ENCODE data around the gene RSPH6A.

Gene RSPH6A

DNA sequence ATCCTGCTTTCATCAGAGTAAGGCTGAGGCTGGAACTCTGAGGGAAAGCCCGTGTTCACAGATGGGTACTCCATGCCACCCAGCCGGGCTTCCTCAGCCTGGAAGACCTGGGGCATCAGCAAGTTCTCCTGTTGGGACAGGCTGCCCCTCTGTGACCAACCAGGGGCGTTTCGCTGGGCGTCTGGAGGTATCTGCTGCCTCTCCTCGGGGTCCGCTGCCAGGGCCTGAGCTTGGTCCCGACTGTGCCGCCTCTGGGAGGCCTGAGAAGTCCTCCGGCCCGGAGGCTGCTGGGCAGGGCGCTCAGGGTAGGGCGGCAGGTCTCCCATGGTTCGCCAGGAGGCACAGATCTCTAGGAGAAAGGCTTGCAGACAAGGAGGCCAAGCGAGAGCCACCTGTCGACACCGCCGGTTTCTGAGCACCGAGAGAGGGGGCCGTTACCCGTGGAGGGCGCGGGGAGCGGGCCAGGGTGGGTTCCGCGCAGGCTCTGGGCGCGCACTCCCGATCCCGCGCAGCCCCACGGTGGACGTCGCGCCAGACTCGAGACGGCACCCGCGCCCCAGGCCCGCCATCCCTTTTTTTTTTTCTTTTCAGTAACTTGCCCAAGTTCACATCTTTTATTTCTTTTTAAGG is at the start of gene RSPH6A:
TSS of gene RSPH6A (minus strand) at position 458 of the 630 bp plus-strand sequence. CDS start at position 326, 132 bp downstream.
- DNase-seq, result no peak

DNA sequence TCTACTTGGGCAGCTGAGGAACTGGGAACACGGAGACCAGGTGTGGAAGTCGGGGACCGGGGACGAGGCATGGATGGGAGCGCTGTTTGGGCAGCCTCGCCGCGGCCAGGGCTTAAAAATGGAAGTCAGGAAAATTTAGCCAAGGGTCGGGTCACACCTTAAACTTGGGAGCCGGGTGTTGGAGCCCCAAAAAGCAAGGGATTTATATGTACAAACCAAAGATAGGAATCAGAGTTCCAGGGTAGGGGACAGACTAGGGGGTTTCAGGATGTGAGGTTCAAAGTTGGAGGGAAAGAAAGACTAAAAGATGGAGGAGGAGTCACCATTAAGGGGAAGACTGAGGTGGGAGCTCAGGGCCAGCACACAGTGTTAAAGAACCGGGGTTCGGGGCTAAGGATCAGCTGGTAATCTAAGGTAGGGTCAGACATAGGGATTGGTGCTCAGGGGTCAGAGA is 49.5 kb upstream of the RSPH6A start:
- DNase-seq, result no peak

DNA sequence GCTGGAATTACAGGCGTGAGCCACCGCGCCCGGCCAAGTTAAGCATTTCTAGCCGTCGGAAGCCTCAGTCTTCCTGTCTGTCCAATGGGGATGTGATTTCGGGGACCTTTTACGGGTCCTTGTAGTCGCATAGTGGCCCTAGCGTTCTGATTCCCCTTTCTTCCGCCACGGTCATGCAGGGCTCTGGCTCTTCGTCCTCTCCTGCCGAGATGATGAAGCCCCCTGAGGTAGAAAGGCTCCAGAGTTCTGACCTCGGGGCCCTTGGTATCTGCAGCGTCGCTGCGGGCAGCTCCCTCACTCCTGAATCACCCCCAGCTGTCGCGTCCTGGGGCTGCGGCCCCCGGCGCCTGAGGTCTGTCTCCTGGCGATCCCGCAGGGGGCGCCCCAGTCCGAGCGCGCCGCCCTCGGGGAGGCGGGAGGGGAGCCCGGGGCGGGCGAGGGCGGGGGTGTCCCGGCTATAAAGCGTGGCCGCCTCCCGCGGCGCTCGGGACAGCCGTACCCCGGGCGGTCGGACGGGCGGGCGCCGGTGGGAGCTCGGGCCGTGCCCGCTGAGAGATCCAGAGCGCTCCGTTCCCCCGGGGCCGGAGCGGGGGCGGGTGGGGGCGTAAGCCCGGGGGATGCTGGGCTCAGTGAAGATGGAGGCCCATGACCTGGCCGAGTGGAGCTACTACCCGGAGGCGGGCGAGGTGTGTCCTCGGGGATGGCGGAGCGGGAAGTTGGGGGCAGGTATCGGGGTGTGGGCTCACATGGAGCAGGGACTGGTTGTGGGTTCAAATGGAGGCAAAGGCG is 48.9 kb upstream of the RSPH6A start, which contains the start of gene FOXA3:
TSS of gene FOXA3 (plus strand) at position 487 of the 789 bp plus-strand sequence. CDS start at position 618, 131 bp downstream.
- DNase-seq, result peak; percentile 41 to 53

DNA sequence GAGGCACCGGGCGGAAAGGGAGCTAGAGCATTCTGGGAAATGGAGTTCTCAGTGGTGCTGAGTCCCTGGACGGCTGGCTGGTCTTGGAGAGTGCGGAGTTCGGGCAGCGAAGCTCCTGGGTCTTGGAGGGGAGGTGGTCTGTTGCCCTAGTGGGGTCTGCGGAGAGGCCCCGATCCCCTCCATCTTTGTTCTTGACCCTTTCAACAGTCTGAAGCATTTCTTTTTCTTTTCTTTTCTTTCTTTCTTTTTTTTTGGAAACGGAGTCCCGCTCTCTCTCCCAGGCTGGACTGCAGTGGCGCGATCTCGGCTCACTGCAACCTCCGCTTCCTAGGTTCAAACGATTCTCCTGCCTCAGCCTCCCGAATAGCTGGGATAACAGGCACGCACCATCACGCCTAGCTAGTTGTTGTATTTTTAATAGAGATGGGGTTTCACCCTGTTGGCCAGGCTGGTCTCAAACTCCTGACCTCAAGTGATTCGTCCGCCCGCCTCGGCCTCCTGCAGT is 48.3 kb upstream of the RSPH6A start:
- DNase-seq, result no peak

DNA sequence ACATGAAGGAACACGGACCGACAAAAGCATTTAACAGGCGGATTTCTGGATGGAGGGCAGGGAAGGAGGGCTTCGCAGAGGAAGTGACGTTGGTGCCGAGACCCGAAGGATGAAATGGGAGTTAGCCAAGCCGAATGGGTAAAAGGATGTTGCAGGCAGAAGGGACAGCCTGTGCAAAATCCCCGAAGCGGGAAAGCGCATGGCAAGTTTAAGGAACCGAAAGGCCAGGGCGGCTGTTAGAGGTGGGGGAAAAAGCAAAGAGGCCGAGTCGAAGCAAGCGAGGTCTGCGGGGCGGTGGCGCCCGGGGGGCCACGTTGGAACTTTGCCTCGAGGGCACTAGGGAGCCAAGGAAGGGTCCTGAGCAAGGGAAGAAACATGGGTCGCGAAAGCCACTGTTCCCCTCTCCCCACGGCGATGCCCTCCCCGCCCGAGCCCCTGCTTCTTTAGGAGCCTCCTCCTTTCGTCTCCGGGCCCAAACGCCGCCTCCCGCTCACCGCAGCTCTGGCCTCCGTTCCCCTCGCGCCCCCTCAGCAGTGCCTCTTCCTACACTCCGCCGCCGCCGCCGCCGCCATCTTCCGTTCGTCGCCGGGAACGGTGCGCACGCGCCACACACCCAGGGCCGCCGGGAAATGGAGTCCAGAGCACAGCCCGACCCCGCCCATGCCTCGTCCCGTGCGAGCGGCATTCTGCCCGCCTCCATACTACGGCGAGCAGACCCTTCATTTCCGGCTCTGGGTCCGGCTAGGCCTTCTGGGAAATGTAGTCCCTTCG is 47.6 kb upstream of the RSPH6A start, which contains the start of gene SYMPK:
TSS of gene SYMPK (minus strand) at position 584 of the 771 bp plus-strand sequence. CDS start 8,652 bp downstream, outside the sequence.
- DNase-seq, result peak; percentile 98 to 99

DNA sequence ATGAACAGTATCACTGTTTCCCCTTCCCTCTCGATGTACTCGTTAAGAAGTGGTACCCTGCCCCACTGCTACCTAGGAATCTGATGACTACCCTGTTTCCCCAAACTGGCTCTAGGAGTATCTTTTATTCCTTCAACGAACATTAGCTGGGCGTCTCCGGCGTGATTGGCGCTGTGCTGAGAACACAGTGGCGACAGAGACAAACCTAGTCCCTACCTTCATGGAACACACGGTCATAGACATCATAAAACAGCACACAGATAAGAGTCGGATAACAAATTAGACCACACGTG is 47.1 kb upstream of the RSPH6A start:
- no peak for DNase-seq

DNA sequence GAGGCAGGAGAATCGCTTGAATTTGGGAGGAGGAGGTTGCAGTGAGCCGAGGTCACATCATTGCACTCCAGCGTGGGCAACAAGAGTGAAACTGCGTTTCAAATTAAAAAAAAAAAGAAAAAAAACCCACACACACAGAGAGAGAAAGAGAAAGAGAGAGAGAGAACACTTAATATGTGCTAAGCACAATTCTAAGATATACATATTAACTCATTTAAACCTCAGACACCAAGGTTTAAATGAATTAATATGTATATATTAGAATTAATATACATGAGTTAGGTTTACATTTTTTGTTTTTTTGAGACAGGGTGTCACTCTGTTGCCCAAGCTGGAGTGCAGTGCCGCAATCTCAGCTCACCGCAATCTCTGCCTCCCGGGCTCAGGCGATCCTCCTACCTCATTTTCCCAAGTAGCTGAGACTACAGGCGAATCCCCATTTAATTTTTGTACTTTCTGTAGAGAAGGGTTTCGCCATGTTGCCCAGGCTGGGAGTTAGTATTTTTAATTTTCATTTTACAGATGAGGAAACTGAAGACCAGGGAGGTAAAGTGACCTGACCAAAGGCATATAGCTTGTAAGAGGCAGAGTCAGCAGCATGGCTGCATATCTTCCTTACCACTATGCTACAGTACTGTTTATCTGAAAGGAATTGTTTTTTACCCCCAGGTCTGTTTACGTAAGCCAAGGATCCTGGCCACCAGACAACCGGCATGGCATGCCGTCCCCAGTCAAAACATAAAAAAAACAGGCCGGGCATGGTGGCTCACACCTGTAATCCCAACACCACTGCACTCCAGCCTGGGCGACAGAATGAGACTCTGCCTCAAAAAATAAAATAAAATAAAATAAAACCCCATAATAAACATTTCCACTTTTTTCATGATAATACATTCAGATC is 45.5 kb upstream of the RSPH6A start:
- no peak for DNase-seq

DNA sequence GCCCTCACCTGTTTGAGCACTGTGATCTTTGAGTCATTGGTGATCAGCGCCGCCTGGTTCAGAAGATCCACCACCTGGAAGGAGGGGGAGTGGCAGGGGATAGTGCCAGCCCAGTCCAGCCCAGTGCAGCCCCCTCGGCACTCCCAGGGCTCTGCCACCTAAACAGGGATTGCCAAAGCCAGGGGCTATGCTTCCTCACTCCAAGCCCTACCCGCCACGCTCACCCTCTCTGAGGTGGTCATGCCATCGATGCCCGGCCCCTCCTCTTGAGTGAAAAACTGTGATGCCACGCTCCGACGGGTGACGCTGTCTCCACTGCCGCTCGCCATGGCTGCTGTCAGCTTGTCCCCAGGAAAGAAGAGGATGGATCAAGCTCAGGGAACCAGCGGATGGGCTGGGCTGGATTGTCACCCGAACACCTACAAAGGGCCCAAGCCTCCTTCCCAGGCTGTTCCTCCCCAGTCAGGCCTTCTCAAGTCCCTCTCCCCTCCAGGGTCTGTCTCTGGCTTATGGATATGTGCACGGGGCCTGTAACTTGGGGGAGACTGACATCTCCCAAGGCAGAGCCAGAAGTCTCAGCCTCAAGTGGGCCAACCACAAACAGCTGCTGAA is 39.2 kb upstream of the RSPH6A start:
- DNase-seq, result no peak

DNA sequence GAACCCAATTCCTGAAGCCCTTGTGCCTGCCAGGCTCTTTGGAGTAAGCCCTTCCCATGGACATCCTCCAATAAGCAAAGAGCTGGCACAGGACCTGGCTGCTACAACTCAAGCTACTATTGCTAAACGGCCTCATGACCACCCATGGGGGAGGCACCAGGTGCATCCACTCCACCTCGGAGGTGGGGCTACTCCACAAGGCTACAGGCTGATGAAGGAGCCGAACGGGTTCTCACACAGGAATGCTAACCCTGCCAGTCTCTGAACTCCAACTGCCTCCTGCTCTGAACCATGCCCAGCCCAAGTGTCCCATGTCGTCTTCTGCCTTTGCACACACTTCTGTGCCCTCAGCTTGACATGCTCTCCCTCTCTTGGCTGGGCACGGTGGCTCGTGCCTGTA is 37.9 kb upstream of the RSPH6A start:
- DNase-seq, result no peak

DNA sequence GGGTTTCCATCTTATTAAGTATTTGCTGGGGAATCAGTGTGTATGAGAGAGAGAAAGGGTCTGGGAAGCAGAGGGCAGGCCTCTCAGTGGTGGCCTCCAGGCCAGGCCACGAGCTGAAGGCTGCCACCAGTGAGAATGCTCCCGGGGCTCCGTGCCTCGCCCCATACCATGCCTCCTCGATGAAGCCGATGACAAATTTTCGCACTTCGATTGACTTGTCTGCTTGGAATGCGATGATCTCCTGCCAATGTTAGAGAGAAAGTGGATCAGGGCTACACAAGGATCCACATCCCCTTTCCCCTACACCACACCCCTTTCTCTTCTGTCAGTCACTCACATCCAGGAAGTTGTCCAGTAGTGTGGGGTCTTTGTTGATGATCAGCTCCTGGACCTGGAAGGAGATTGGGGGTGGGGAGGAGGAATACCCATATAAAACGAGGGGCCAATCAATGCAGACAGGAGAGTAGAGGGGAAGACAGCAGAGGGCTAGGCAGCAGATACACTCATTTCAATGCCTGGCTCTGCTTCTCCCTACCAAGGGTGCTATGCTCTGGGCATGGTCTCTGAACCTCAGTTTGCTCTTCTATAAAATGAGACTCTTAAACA is 37.1 kb upstream of the RSPH6A start:
- DNase-seq, result no peak

DNA sequence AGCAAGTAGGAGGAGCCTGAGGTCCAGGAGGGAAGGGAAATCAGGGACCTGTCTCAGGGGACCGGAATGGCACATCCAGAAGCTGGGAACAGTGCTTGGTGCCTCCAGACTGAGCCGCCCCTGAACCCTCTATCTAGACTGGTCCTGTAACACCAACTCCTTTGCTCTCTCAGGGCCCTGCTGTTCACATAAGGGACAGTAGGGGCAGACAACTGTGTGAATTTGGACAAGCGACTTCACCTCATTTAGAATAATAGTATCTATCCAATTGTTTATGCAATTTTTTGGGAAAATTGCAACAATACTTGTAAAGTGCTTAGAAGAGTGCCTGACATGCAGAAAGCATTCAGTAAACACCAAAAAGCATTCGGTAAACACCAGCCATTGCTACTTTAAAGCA is 33.8 kb upstream of the RSPH6A start:
- no peak for DNase-seq

DNA sequence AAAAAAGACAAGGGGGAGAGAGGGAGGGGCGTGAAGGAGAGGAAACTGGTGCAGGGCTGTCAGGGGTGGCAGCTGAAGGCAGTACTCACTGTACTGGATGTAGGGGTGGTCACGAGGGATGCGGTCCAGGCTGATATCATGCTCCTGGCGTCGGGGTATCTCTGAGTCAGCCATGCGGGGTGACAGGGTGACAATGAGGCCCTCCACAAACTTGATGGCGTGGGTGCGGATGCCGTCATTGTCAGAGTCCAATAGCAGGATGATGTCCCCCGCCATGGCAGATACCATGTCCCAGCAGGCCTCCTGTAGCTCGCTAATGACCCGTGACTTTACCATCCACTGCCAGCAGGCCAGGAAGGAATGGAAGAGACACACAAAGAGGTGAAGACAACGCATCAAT is 32.6 kb upstream of the RSPH6A start:
- DNase-seq, result no peak

DNA sequence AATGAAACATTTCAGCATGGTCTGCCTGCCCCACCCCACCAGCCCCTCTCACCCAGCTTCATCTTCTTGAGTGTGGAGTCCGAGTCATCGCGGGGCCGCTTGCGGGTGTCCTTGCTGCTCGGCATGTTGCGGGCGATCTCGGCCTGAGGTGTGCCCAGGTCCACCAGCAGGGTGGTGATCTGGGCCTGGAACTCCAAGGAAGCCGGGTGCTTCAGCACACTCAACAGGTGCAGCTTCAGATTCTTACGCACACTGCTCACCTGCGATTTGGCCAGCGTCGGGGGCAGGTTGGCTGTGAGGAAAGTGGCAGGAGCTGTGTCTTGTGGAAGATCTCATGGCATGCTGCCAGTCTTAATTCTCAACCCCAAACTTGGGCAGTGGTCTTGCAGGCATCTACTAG is 27.1 kb upstream of the RSPH6A start:
- DNase-seq, result no peak

DNA sequence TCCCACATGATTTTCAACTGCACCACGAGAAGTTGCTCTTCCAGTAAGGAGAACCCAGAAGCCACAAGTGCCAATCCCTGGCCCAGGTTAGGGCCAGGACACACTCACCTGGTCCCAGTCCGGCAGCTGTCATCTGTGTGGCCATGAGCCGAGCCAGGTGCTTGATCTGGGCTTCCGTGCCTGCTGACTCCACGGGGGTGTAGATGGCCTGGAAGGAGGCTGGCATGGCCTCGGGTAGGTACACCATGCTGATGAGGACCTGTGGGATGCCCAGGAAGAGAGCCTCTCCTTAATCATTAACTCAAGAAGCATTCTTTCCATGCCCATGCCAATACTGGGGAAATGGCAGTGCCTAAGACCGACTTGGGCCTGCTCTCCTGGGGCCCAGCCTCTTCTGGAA is 19.9 kb upstream of the RSPH6A start:
- no peak for DNase-seq

DNA sequence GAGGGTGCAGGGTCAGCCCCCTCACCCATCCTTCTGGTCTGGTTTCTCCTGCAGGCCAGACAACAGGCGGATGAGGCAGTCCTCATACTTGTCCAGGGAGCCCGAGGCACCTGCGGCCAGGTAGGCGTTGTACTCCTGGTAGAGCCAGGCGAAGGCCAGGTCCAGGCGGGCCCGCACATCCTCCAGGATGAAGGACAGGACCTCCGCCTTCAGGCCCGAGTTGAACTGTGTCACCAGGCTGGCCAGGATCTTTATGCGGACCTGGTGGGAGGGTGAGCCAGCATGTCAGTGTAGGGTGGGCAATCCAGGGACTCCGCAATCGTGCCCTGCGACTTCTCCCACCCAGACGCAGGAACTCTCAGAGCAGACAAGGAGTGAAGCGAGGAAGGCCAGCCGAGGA is 13.8 kb upstream of the RSPH6A start:
- no peak for DNase-seq

DNA sequence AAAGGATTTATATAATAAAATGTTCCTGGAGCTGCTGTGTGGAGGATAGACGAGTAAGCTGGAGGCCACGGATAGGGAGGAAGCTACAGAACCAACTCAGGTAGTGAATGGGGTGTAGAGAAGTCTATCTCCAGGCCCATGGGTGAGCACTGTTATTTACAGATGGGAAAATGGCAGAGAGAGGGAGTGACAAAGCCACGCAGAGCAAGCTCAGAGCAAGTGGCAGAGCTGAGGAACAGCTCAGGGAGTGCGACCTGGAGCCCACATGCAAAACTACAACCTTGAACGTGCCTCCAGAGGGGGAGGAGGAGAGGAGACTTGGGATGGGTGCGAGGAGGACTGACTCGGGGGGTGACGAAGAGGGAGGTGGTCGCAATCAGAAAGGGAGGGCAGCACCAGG is 13.4 kb upstream of the RSPH6A start:
- DNase-seq, result no peak

DNA sequence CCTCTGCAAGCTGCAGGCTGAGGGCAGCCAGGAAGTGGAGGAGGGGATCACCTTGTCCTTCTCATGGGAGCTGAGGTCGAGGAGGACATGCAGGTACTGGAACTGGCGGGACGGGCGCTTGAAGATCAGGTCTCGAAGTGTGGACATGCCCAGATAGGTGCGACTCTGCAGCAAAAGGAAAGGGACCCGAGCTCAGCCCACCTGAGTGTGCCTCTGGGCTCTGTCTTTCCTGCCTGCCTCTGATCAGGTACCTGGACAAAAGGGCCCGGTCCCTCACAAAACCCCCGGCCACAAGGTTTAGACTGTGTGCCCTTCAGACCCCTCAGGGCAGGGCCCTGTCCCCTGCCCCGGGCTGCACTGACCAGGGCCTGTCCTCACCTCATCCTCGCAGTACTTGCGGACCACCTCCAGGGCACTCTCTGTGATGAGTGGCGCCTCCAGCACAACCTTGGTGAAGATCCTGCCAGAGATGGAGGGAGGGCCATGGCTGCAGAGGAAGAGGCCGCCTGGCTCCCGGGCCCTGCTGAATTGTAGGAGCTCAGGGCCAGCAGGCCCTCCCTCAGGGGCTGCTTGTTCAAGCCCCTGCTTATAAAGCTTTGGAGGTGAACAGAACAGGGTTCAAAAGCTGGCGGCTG is 12.5 kb upstream of the RSPH6A start:
- no peak for DNase-seq

DNA sequence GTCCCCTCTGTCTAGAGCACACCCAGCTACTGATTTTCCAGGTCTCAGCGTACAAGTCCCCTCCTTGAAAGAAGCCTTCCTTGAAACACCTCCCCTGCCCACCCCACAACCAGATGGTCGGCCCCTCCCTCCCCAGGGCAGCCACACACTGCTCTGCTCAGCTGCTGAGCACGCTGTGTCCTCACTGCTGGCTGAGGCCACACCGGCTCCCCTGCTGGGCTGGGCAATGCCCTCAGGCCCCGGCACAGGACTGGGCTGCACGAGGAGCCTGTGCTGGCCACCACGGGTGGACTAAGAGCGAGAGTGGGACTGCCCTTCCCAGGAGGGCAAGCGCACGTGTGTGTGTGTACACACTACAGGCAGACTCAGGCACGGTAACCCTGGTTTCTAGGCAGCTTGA is 11.8 kb upstream of the RSPH6A start:
- DNase-seq, result no peak

DNA sequence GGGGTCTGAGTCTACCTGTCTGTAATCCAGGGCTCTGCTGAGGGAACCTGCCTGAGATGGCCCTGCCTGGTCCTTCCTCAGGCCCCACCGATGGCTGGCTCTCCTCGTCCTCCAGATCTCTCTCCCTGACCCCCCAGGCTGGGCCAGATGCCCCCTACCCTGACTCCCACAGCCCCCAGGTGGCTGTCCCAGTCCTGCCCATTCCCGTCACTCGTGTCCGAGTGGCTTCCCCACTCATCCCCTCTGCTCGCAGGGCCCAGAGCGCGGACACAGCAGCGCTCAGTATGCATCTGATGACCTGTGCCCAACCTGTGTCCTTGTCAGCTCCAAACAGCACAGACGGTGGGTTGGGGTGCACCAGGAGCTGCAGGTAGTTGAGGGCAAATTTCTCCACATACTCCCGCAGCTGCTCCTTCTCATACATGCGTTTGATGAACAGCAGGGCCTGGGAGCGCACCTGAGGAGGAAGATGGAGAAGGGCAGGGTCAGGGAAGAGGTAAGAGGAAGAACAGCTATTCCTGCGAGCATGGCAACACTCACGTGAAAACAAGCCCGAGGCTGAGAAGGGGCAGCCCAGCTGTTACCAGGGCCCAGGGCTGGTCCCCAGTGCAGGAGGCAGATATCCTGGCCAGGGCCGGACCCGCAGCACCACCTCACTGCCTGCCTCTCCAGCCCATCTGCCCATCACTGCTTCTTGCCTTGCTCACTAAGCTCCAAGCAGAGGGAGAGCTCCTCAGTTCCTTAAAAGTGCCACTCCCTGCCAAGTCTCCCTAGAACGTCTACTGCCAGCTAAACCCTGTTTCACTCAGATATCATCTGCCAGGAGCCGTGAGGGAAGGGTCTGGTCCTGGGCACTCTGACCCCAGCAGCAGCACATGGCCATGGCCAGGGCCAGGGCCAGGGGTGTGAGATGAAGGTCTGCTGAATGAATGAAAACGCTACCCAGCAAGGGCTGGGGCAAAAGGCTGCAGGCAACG is 11.1 kb upstream of the RSPH6A start:
- DNase-seq, result no peak

DNA sequence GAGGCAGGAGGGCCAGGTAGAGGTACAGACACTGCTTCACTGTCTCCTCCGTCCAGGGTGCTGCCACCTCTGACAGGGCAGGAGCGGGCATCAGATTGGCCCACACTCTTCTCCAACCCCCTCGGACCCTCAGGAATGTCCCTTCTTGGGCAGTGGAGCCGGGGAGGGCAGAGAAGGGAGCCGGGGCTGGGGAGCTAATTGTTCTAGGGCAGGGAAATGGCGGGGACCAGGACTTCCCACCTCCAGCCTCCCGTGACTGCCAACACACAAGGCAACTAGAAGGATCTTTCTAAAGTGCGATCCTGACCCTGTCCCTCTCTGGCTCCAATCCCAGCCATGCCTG is 10.1 kb upstream of the RSPH6A start:
- no peak for DNase-seq

All from stimulated activated CD4-positive, alpha-beta T cell treated with anti-CD3 and anti-CD28 coated beads, Interleukin-4, amount 100 ng/mL, for 4 hours (primary cell).